Esophagus (tissue), 2 donors: ENCODE measurements around the gene KREMEN1. TPM values are rescaled to one million over a fixed set of nuclear protein-coding genes. Genes with fewer than 3 reads are reported as not detected.

Experiments used
- H3K27ac ChIP-seq, 2 donors: one replicate each; pipeline ENCODE4 v1.5.1; 2013; ENCODE audit warnings: low read depth in 2 of 2, mild to moderate bottlenecking in 2 of 2, inconsistent platforms in 1 of 2, low read length in 1 of 2, moderate library complexity in 1 of 2
- H3K27me3 ChIP-seq, 2 donors: one replicate each; pipeline ENCODE4 v1.6.1; 2013; ENCODE audit warnings: low read length in 2 of 2, control low read depth in 1 of 2, mild to moderate bottlenecking in 1 of 2; ENCODE audit not compliant: insufficient read depth in 2 of 2, control insufficient read depth in 1 of 2
- H3K36me3 ChIP-seq, 2 donors: one replicate each; pipeline ENCODE4 v1.6.1; 2013; ENCODE audit warnings: low read length in 1 of 2; ENCODE audit not compliant: control insufficient read depth in 2 of 2, insufficient read depth in 2 of 2
- H3K4me1 ChIP-seq, 2 donors: one replicate each; pipeline ENCODE4 v1.6.1; 2013; ENCODE audit warnings: low read length in 1 of 2; ENCODE audit not compliant: control insufficient read depth in 2 of 2, insufficient read depth in 2 of 2
- H3K4me3 ChIP-seq, 2 donors: one replicate each; pipeline ENCODE4 v1.5.1; 2013; ENCODE audit warnings: low read length in 2 of 2, mild to moderate bottlenecking in 2 of 2, low read depth in 1 of 2, moderate library complexity in 1 of 2
- H3K9me3 ChIP-seq, 2 donors: one replicate each; pipeline ENCODE4 v1.6.1; 2013; ENCODE audit warnings: mild to moderate bottlenecking in 2 of 2, low read depth in 1 of 2, low read length in 1 of 2, moderate library complexity in 1 of 2; ENCODE audit not compliant: control insufficient read depth in 2 of 2, insufficient read depth in 1 of 2
- WGBS, 2 donors: extraction: QIAGEN DNeasy Blood & Tissue Kit; methylation state at CpG; one replicate each; pipeline ENCODE4 v1.1.7; 2013; 5-methylcytosine and 5-hydroxymethylcytosine counted together
- polyA plus RNA-seq, 2 donors: library from polyadenylated mRNA; stranded (reverse); fragments of 200-250 nt; gene quantifications; one replicate each; pipeline ENCODE4 v1.2.3, GENCODE V29; 2013
- donor health status: healthy with polysubstance abuse.
- donor health status: Bipolar disorder and iron deficiency.

Gene KREMEN1
- polyA plus RNA-seq, 2 donors = 29.1 to 31.4 TPM

DNA sequence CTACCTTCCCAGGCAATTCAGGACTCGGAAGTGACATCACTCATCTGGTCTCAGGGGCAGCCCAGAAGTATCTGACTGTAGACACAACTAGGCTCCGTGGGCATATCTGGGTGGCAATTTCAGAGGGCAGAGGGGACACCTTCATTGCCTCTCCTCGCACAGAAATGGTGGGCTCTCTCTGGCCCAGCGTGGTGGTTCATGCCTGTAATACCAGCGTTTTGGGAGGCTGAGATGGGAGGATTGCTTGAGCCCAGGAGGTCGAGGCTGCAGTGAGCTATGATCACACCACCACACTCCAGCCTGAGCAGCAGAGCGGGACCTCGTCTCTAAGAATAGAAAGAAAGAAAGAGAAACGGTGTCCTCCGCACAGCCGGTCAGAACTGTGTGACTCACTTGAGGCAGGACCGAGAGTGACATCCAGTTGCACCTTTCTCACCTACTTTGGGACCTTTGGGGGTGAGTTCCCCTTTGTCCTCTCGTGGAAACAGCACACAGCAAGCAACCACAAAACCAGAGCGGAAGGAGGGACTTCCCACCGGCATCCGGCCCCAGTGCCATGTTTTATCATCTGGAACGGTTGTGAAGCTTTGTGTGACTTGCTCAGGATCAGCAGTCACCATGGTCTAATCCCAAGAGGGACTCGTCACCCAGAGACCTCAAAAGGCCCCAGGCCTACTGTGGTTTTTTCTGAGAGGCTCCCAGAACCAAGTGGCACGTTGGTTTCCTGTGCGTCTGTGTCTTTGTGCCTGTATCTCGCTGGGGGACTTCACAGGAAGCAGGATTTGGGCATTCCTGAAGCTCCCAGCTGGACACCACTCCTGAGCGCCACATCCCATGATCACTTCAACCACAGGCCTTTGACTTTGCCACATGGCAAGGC, 94.4 kb downstream of the KREMEN1 start:
- Histone ChIP-seq H3K36me3 (no peaks in the 10 kb centered on the region), H3K4me3 (no peak overlapping the region), H3K27ac (no peak overlapping the region), H3K4me1 (no peaks in the 10 kb centered on the region), H3K27me3 (no peaks in the 10 kb centered on the region), H3K9me3 (no peaks in the 10 kb centered on the region)
- WGBS, 2 donors = 77 to 78% methylated on average over 22 of the region's 22 CpGs

DNA sequence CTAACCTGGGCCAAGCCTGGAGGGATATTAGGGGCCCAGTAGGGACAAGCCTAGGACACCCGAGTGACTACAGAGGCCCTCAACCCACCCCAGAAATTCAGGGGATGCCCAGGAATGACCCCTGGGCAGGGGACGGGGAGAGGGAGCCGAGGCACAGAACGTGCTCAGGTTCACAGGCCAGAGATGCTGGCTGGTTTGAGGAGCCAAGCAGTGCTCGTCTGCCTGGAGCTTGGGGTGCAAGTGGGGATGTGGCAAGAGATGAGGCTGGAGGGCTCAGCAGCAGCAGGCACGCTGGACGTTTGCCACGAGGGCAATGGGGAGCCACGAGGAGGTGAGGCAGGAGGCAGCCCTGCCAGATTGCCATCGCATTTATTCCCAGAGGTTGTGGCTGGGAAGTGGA, 98.9 kb downstream of the KREMEN1 start:
- H3K4me1 ChIP-seq = no peaks in the 10 kb centered on the region
- no peak overlapping the region for H3K4me3 ChIP-seq
- no peaks in the 10 kb centered on the region for H3K27me3 ChIP-seq
- no peaks in the 10 kb centered on the region for H3K9me3 ChIP-seq
- WGBS, 2 donors = 81 to 84% methylated on average over 10 of the region's 10 CpGs
- no peak overlapping the region for H3K27ac ChIP-seq
- H3K36me3 ChIP-seq = no peaks in the 10 kb centered on the region

DNA sequence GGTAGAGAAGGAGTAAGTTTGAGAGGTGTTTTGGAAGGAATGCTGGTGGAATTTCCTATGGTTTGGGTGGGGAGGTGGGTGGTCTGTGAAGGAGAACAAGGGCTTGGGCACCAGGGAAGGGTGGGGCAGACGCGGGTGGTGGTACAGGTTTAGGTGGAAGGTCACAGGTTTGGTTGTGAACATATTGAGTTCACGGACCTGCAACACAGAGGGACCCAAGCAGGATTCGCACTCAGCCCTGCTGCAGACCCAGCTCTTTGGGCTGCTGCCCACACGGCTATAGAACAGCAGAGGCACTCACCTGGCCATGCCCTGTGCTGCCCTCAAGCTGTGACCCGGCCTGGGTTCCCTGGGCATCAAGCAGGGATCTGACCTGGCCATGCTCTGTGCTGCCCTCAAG, 99.4 kb downstream of the KREMEN1 start:
- no peaks in the 10 kb centered on the region for H3K9me3 ChIP-seq
- 90 to 91% methylated on average over 6 of the region's 6 CpGs for WGBS, 2 donors
- no peaks in the 10 kb centered on the region for H3K36me3 ChIP-seq
- H3K4me1 ChIP-seq = no peaks in the 10 kb centered on the region
- no peak overlapping the region for H3K4me3 ChIP-seq
- no peak overlapping the region for H3K27ac ChIP-seq
- H3K27me3 ChIP-seq = no peaks in the 10 kb centered on the region

GRCh38 chr22:29175312-29175835, 102.5 kb downstream of the KREMEN1 start:
- WGBS, 2 donors = 60 to 67% methylated on average over 1 of the region's 1 CpG
- H3K4me1 ChIP-seq = no peaks in the 10 kb centered on the region
- H3K4me3 ChIP-seq = no peak overlapping the region
- no peak overlapping the region for H3K27ac ChIP-seq
- H3K9me3 ChIP-seq = no peaks in the 10 kb centered on the region
- no peaks in the 10 kb centered on the region for H3K27me3 ChIP-seq
- H3K36me3 ChIP-seq = no peaks in the 10 kb centered on the region

DNA sequence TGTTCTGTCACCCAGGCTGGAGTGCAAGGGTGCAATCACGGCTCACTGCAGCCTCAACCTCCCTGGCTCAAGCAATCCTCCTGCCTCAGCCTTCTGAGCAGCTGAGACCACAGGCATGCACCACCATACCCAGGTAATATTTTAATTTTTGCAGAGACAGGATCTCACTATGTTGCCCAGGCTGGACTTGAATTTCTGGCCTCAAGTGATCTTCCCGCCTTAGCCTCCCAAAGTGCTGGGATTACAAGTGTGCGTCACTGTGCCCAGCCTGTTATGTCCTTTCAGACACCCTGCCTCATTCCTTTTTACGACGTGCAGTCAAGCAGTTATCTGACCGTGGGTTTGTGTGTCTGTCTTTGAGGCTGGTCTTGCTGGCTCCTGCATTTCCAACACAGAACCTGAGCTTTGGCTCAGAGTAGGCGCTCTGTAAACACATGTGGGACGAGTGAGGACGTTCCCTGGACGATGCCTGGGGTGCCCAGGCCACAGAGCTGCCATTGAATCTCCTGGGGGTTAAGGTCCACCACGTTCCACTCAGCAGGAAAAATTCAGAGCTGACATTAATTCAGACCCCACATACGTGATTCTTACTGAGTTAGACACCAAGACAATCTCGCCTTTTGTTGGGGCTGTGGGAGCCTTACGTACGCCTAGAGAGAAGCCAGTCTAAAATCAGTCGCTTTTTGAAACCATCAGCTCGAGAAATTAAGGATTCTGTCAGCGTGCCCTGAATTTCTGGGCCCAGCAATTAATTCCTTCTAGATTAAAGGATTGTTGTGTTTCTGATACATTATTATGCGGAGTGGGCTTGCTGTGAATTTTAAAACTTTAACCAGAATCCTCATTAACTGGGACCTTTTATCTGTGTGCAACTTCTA, 111.4 kb downstream of the KREMEN1 start:
- WGBS, 2 donors = 87 to 90% methylated on average over 19 of the region's 19 CpGs

GRCh38 chr22:29184849-29185490, 112.1 kb downstream of the KREMEN1 start:
- Histone ChIP-seq H3K9me3 (no peaks in the 10 kb centered on the region), H3K36me3 (no peaks in the 10 kb centered on the region), H3K27me3 (no peaks in the 10 kb centered on the region), H3K27ac (no peak overlapping the region), H3K4me3 (no peak overlapping the region), H3K4me1 (no peaks in the 10 kb centered on the region)
- 84 to 86% methylated on average over 12 of the region's 12 CpGs for WGBS, 2 donors

More for the DNA sequence above, 111.4 kb downstream of the KREMEN1 start:
- Histone ChIP-seq H3K27me3 (no peaks in the 10 kb centered on the region), H3K9me3 (no peaks in the 10 kb centered on the region), H3K4me1 (no peaks in the 10 kb centered on the region), H3K27ac (no peak overlapping the region), H3K36me3 (no peaks in the 10 kb centered on the region), H3K4me3 (no peak overlapping the region)

- no peak overlapping the region for H3K4me3 ChIP-seq
- no peaks in the 10 kb centered on the region for H3K4me1 ChIP-seq
- H3K27ac ChIP-seq = no peak overlapping the region
- H3K36me3 ChIP-seq = no peaks in the 10 kb centered on the region
- H3K9me3 ChIP-seq = no peaks in the 10 kb centered on the region
- H3K27me3 ChIP-seq = no peaks in the 10 kb centered on the region
- 97 to 100% methylated on average over 1 of the region's 1 CpG for WGBS, 2 donors
Observed at GRCh38 chr22:29186302-29186701, 113.5 kb downstream of the KREMEN1 start.

DNA sequence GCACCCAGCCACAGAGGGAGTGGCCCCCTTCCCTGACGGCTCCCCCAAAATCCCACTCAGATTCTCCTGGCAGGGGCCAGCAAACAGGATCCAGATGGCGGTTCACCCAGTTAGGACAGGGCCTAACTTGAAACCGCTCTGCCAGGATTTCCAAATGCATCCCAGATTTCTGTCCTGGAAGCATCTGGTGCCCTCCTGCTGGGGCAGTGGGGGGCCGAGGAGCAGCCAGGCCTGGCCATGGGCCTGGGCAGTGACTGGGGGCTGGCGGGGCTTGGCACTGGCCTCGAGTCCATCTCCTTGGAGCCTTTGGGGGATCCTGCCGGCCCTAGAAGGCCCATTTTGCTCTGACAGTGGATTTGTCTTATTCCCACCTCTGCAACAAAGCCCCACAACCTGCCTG, 115.0 kb downstream of the KREMEN1 start:
- H3K36me3 ChIP-seq = no peaks in the 10 kb centered on the region
- no peak overlapping the region for H3K4me3 ChIP-seq
- no peaks in the 10 kb centered on the region for H3K9me3 ChIP-seq
- 78 to 91% methylated on average over 7 of the region's 7 CpGs for whole genome bisulfite sequencing, 2 donors
- no peaks in the 10 kb centered on the region for H3K27me3 ChIP-seq
- no peak overlapping the region for H3K27ac ChIP-seq
- no peaks in the 10 kb centered on the region for H3K4me1 ChIP-seq

DNA sequence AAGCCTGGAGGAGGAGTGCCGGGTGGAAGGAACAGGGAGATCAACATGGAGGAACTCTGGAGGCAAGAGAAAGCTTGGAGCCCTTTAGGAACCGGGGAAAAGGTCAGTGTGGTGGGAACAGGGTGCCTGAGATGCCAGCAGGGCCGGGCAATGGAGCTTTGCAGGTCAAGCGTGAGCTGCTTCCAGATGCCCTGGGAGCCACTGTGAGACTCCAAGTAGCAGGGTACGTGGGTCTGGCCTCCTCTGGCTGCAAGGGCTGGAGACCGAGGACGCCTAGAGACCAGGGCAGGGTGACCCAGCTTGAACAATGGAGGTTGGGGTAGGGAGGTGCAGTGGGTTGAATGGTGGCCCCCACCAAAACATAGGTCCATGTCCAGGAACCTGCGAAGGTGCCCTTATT, 117.2 kb downstream of the KREMEN1 start:
- H3K4me3 ChIP-seq = no peak overlapping the region
- 86 to 93% methylated on average over 8 of the region's 8 CpGs for WGBS, 2 donors
- H3K27ac ChIP-seq = no peak overlapping the region
- H3K27me3 ChIP-seq = no peaks in the 10 kb centered on the region
- no peaks in the 10 kb centered on the region for H3K4me1 ChIP-seq
- no peaks in the 10 kb centered on the region for H3K9me3 ChIP-seq
- no peaks in the 10 kb centered on the region for H3K36me3 ChIP-seq
